Measurements from ENCODE around the gene PAEP. TPM values are rescaled to one million over a fixed set of nuclear protein-coding genes. Genes with fewer than 3 reads are reported as not detected.

The PAEP gene
- polyA plus RNA-seq, 1 donor (not counting 4 experiments of a cell fraction or from before 2014, with no cell fraction given): not detected

DNA sequence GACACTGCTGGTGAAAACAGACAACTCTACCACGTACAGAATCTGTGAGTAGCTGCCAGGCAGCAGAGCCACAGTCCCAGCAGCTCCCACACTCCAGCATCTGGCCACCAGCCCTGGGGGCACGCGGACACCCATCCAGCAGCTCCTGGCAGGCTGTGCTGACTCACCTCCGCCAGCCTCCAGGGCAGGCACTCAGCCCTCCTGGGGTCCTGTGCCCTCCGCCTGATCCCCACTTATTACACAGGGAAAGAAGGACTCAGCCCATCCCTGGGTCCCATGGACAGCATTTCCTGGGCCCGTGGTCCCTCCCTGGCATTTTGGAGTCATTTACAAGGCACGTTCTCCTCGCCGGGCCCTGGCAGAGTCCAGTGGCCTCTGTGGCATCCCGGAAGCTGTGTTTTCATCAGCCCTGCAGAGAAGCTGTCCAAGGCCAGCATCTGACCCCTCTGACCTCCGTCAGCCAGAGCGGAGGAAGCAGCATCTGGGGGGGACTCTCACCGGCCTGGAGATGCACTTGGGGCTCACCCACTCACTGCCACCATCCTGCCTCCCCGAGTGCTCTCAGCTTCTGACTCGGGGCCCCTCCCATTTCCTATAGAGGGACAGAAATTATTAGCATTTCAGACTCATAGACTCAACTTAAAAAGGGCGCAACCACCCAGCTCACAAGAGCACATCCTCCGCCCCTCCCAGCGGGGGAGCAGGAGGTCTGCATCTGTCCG lies 21.6 kb downstream of the PAEP start:
- H3K27ac ChIP-seq (ENCODE audit: control insufficient read depth, insufficient read depth, low read length): no peak overlapping the region
- no peaks in the 10 kb centered on the region for H3K4me1 ChIP-seq (ENCODE audit: control insufficient read depth, extremely low read depth, insufficient read depth, low read length)
- no peak for DNase-seq (ENCODE audit: low read depth, low spot score)
- TF ChIP-seq, protein P1, sequence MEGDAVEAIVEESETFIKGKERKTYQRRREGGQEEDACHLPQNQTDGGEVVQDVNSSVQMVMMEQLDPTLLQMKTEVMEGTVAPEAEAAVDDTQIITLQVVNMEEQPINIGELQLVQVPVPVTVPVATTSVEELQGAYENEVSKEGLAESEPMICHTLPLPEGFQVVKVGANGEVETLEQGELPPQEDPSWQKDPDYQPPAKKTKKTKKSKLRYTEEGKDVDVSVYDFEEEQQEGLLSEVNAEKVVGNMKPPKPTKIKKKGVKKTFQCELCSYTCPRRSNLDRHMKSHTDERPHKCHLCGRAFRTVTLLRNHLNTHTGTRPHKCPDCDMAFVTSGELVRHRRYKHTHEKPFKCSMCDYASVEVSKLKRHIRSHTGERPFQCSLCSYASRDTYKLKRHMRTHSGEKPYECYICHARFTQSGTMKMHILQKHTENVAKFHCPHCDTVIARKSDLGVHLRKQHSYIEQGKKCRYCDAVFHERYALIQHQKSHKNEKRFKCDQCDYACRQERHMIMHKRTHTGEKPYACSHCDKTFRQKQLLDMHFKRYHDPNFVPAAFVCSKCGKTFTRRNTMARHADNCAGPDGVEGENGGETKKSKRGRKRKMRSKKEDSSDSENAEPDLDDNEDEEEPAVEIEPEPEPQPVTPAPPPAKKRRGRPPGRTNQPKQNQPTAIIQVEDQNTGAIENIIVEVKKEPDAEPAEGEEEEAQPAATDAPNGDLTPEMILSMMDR (optimal IDR thresholded peaks at IDR 0.05 in 1 of 3, IDR thresholded peaks at IDR 0.05 in 1 of 3, conservative IDR thresholded peaks at IDR 0.05 in 1 of 3; ENCODE audit: extremely low read depth in 1 of 3, insufficient read depth in 2 of 3, low read length in 3 of 3): no peak
- TF ChIP-seq EZH2 (IDR thresholded peaks at IDR 0.05; ENCODE audit: low read length): no peak
- H2AFZ ChIP-seq (ENCODE audit: control insufficient read depth, low read length): no peak overlapping the region
- dilution Hi-C loops (cut with MboI; ENCODE audit: extremely low pct_ligation_motif_present, low sequenced_read_pairs): no loop called here
- FAIRE-seq: no peak
- no peak overlapping the region for H3K4me3 ChIP-seq (ENCODE audit: control insufficient read depth in 2 of 3, extremely low read depth in 1 of 3, insufficient read depth in 2 of 3, low read depth in 1 of 3, low read length in 3 of 3)
- no peaks in the 10 kb centered on the region for H3K9me1 ChIP-seq (ENCODE audit: control insufficient read depth, extremely low read depth, insufficient read depth, low read length)
- no peaks in the 10 kb centered on the region for H3K9me3 ChIP-seq (ENCODE audit: control insufficient read depth, low read depth, low read length)
- H3K9ac ChIP-seq (ENCODE audit: control insufficient read depth, extremely low read depth, insufficient read depth, low read length): no peak overlapping the region
- H3K79me2 ChIP-seq (ENCODE audit: control insufficient read depth, insufficient read depth, low read length): no peaks in the 10 kb centered on the region
- no peaks in the 10 kb centered on the region for H3K36me3 ChIP-seq (ENCODE audit: control insufficient read depth in 2 of 2, extremely low read depth in 1 of 2, insufficient read depth in 2 of 2, low read length in 2 of 2)
- no peaks in the 10 kb centered on the region for H4K20me1 ChIP-seq (ENCODE audit: control insufficient read depth, extremely low read depth, insufficient read depth, low read length)
- no peak overlapping the region for H3K4me2 ChIP-seq (ENCODE audit: control insufficient read depth, extremely low read depth, insufficient read depth, low read depth, low read length)
- no peaks in the 10 kb centered on the region for H3K27me3 ChIP-seq (ENCODE audit: control insufficient read depth, extremely low read depth, insufficient read depth, low read length)

DNA sequence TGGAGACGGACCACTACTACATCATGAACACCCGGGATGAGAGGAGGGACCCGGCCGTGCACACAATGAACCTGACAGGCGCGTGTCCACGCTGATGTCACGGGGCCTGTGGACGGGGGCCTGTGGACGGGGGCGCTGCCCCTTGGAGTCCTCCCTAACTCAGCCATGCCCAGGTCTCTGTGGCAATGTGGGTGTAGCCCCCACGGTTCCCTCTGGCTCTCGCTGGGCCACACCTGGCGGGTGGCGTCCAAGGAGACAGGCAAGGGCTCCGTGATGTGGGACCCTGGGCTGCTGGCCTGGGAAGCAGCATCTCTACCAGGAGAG lies 22.1 kb downstream of the PAEP start:
- TF ChIP-seq, protein P1 (optimal IDR thresholded peaks at IDR 0.05 in 1 of 3, IDR thresholded peaks at IDR 0.05 in 1 of 3, conservative IDR thresholded peaks at IDR 0.05 in 1 of 3; ENCODE audit: extremely low read depth in 1 of 3, insufficient read depth in 2 of 3, low read length in 3 of 3): no peak
- no peak for TF ChIP-seq EZH2 (IDR thresholded peaks at IDR 0.05; ENCODE audit: low read length)
- H3K9me3 ChIP-seq (ENCODE audit: control insufficient read depth, low read depth, low read length): no peaks in the 10 kb centered on the region
- H3K4me2 ChIP-seq (ENCODE audit: control insufficient read depth, extremely low read depth, insufficient read depth, low read depth, low read length): no peak overlapping the region
- no peak overlapping the region for H3K27ac ChIP-seq (ENCODE audit: control insufficient read depth, insufficient read depth, low read length)
- DNase-seq (ENCODE audit: low read depth, low spot score) (no peak), FAIRE-seq (no peak)
- H3K27me3 ChIP-seq (ENCODE audit: control insufficient read depth, extremely low read depth, insufficient read depth, low read length): no peaks in the 10 kb centered on the region
- H3K36me3 ChIP-seq (ENCODE audit: control insufficient read depth in 2 of 2, extremely low read depth in 1 of 2, insufficient read depth in 2 of 2, low read length in 2 of 2): no peaks in the 10 kb centered on the region
- no peaks in the 10 kb centered on the region for H3K79me2 ChIP-seq (ENCODE audit: control insufficient read depth, insufficient read depth, low read length)
- dilution Hi-C loops (cut with MboI; ENCODE audit: extremely low pct_ligation_motif_present, low sequenced_read_pairs): no loop called here
- H3K4me3 ChIP-seq (ENCODE audit: control insufficient read depth in 2 of 3, extremely low read depth in 1 of 3, insufficient read depth in 2 of 3, low read depth in 1 of 3, low read length in 3 of 3): no peak overlapping the region
- H3K9ac ChIP-seq (ENCODE audit: control insufficient read depth, extremely low read depth, insufficient read depth, low read length): no peak overlapping the region
- H4K20me1 ChIP-seq (ENCODE audit: control insufficient read depth, extremely low read depth, insufficient read depth, low read length): no peaks in the 10 kb centered on the region
- no peak overlapping the region for H2AFZ ChIP-seq (ENCODE audit: control insufficient read depth, low read length)
- no peaks in the 10 kb centered on the region for H3K9me1 ChIP-seq (ENCODE audit: control insufficient read depth, extremely low read depth, insufficient read depth, low read length)
- H3K4me1 ChIP-seq (ENCODE audit: control insufficient read depth, extremely low read depth, insufficient read depth, low read length): no peaks in the 10 kb centered on the region
